Liver (tissue), 9 donors: ENCODE results near the gene PTPRH. TPM values are rescaled to one million over a fixed set of nuclear protein-coding genes. Genes with fewer than 3 reads are reported as not detected.
A peak's percentile ranks its signal among the peaks of the same experiment; 100 is the strongest.

Experiments
- DNase-seq: peaks from one replicate; pipeline ENCODE4 v3.0.0-alpha.2; 2017; ENCODE audit warnings: low spot score
- H3K27ac ChIP-seq, 2 donors: one replicate each; pipeline ENCODE4 v1.7.0; 2013; ENCODE audit warnings: inconsistent platforms in 2 of 2, low read length in 2 of 2, control low read depth in 1 of 2, low read depth in 1 of 2, mild to moderate bottlenecking in 1 of 2
- H3K27me3 ChIP-seq, 4 donors: one replicate each; pipeline versions ENCODE4 v1.6.1 to v1.7.0; 2013; ENCODE audit warnings: low read length in 3 of 4, inconsistent platforms in 1 of 4, mild to moderate bottlenecking in 1 of 4, moderate library complexity in 1 of 4; ENCODE audit not compliant: control insufficient read depth in 4 of 4, insufficient read depth in 4 of 4
- H3K36me3 ChIP-seq, 4 donors: one replicate each; pipeline versions ENCODE4 v1.6.1 to v1.7.0; 2013; ENCODE audit warnings: low read length in 3 of 4, mild to moderate bottlenecking in 3 of 4, low read depth in 1 of 4, moderate library complexity in 1 of 4; ENCODE audit not compliant: control insufficient read depth in 4 of 4, insufficient read depth in 3 of 4
- H3K4me1 ChIP-seq, 4 donors: one replicate each; pipeline versions ENCODE4 v1.6.1 to v1.7.0; 2013; ENCODE audit warnings: low read length in 3 of 4, mild to moderate bottlenecking in 3 of 4, moderate library complexity in 1 of 4; ENCODE audit not compliant: control insufficient read depth in 4 of 4, insufficient read depth in 4 of 4
- H3K4me3 ChIP-seq, 3 donors: one replicate each; pipeline versions ENCODE4 v1.6.1 to v1.7.0; 2013; ENCODE audit warnings: low read length in 3 of 3, control low read depth in 1 of 3, low read depth in 1 of 3, mild to moderate bottlenecking in 1 of 3
- H3K9ac ChIP-seq, 2 donors: one replicate each; pipeline ENCODE4 v1.7.0; 2013; ENCODE audit warnings: low read length in 2 of 2, mild to moderate bottlenecking in 2 of 2, moderate library complexity in 2 of 2, control low read depth in 1 of 2, low read depth in 1 of 2
- H3K9me3 ChIP-seq, 4 donors: one replicate each; pipeline versions ENCODE4 v1.6.1 to v1.7.0; 2013; ENCODE audit warnings: low read length in 3 of 4; ENCODE audit not compliant: control insufficient read depth in 4 of 4
- ATF3 ChIP-seq: IDR thresholded peaks from 2 replicates; pipeline ENCODE4 v1.6.1; 2016; ENCODE audit warnings: antibody characterized with exemption
- CTCF ChIP-seq: fragments of 150-350 bp; IDR thresholded peaks from 2 replicates; pipeline ENCODE4 v1.5.1; 2017; ENCODE audit warnings: improper control_type of control experiment, low read depth, low read length; ENCODE audit not compliant: missing input control
- EGR1 ChIP-seq, 2 donors: IDR thresholded peaks; 2 replicates each; pipeline ENCODE4 v1.6.1; 2016 to 2018; ENCODE audit warnings: antibody characterized with exemption in 2 of 2, low read depth in 2 of 2
- FOXA1 ChIP-seq: IDR thresholded peaks from 2 replicates; pipeline ENCODE4 v1.6.1; 2016; ENCODE audit warnings: antibody characterized with exemption
- FOXA2 ChIP-seq: IDR thresholded peaks from 2 replicates; pipeline ENCODE4 v1.6.1; 2016; ENCODE audit warnings: antibody characterized with exemption
- HNF4A ChIP-seq, 2 donors: conservative IDR thresholded peaks; 2 replicates each; pipeline ENCODE4 v1.6.1; 2016; ENCODE audit warnings: antibody characterized with exemption in 2 of 2, mild to moderate bottlenecking in 2 of 2
- HNF4G ChIP-seq: IDR thresholded peaks from 2 replicates; pipeline ENCODE4 v1.6.1; 2016; ENCODE audit warnings: antibody characterized with exemption
- JUND ChIP-seq, 2 donors: IDR thresholded peaks; 2 replicates each; pipeline ENCODE4 v1.6.1; 2016; ENCODE audit warnings: antibody characterized with exemption in 2 of 2
- MAX ChIP-seq: IDR thresholded peaks from 2 replicates; pipeline ENCODE4 v1.6.1; 2016; ENCODE audit warnings: antibody characterized with exemption
- NR2F2 ChIP-seq: IDR thresholded peaks from 2 replicates; pipeline ENCODE4 v1.6.1; 2016; ENCODE audit warnings: antibody characterized with exemption
- RAD21 ChIP-seq, 2 donors: IDR thresholded peaks; 2 replicates each; pipeline ENCODE4 v1.6.1; 2016; ENCODE audit warnings: antibody characterized with exemption in 2 of 2, mild to moderate bottlenecking in 2 of 2
- REST ChIP-seq: IDR thresholded peaks from 2 replicates; pipeline ENCODE4 v1.6.1; 2016; ENCODE audit warnings: antibody characterized with exemption, mild to moderate bottlenecking
- RXRA ChIP-seq, 2 donors: IDR thresholded peaks; 2 replicates each; pipeline ENCODE4 v1.6.1; 2017 to 2018; ENCODE audit warnings: antibody characterized with exemption in 2 of 2, mild to moderate bottlenecking in 1 of 2
- SP1 ChIP-seq: IDR thresholded peaks from 2 replicates; pipeline ENCODE4 v1.6.1; 2018; ENCODE audit warnings: antibody characterized with exemption, mild to moderate bottlenecking
- TAF1 ChIP-seq: conservative IDR thresholded peaks from 2 replicates; pipeline ENCODE4 v1.6.1; 2016; ENCODE audit warnings: antibody characterized with exemption, mild to moderate bottlenecking
- YY1 ChIP-seq: IDR thresholded peaks from 2 replicates; pipeline ENCODE4 v1.6.1; 2016; ENCODE audit warnings: antibody characterized with exemption, mild to moderate bottlenecking
- ZBTB33 ChIP-seq: IDR thresholded peaks from 2 replicates; pipeline ENCODE4 v1.6.1; 2016; ENCODE audit warnings: antibody characterized with exemption
- WGBS: extraction: QIAGEN DNeasy Blood & Tissue Kit; methylation state at CpG from one replicate; pipeline ENCODE4 v1.1.7; 2013; 5-methylcytosine and 5-hydroxymethylcytosine counted together
- polyA plus RNA-seq, 2 donors: library from polyadenylated mRNA; stranded (reverse) in 1 of 2; unstranded in 1 of 2; fragments of 200-250 nt in 1 of 2; fragments of >200 nt in 1 of 2; fragmentation: Nextera tagmentation in 1 of 2; extraction: Ambion mirVana in 1 of 2; gene quantifications; one replicate each; pipeline versions ENCODE4 v1.2.1 to v1.2.3, GENCODE V29; 2013 to 2015
- total RNA-seq, 2 donors: library from RNA; depleted of rRNA; stranded (reverse); fragments of >200 nt; gene quantifications; one replicate each; pipeline ENCODE4 v1.2.3, GENCODE V29; 2014
- donor health status: healthy.
- donor health status: healthy.
- donor health status: healthy.
- donor health status: healthy.
- donor health status: healthy.

Gene PTPRH
- total and polyA plus RNA-seq, 4 donors = 3.1 to 20.4 (median 11.4) TPM

GRCh38 chr19:55174425-55175116 is 34.7 kb downstream of the PTPRH start:
- peaks cover 3 to 12% (median 10%) of the 10 kb centered on the region in 4 donors for H3K27me3 ChIP-seq
- DNase-seq = no peak
- no peaks in the 10 kb centered on the region for H3K36me3 ChIP-seq
- peaks cover 2 to 8% (median 5%) of the 10 kb centered on the region in 4 donors for H3K4me1 ChIP-seq
- WGBS = 63% methylated on average over 21 of the region's 21 CpGs
- H3K9me3 ChIP-seq = no peaks in the 10 kb centered on the region
- no peak overlapping the region for H3K27ac ChIP-seq
- TF ChIP-seq SP1 = no peak
- no peak for TF ChIP-seq ATF3
- no peak for TF ChIP-seq REST
- TF ChIP-seq ZBTB33 = no peak
- TF ChIP-seq HNF4G = no peak
- TF ChIP-seq HNF4A (conservative IDR thresholded peaks at IDR 0.05) = no peak
- no peak for TF ChIP-seq RAD21 (IDR thresholded peaks at IDR 0.05)
- H3K9ac ChIP-seq = no peak overlapping the region
- no peak overlapping the region for H3K4me3 ChIP-seq

GRCh38 chr19:55173714-55174409 is 35.4 kb downstream of the PTPRH start:
- Histone ChIP-seq H3K27me3 (peaks cover 3 to 15% (median 10%) of the 10 kb centered on the region in 4 donors), H3K4me3 (peak overlapping the region in 1 of 3 donors; percentile 22), H3K36me3 (no peaks in the 10 kb centered on the region), H3K27ac (no peak overlapping the region), H3K9ac (no peak overlapping the region), H3K4me1 (peaks cover 0 to 2% (median under 1%) of the 10 kb centered on the region in 4 donors), H3K9me3 (no peaks in the 10 kb centered on the region)
- TF ChIP-seq SP1 (no peak), NR2F2 (no peak), RAD21 (IDR thresholded peaks at IDR 0.05) (no peak), HNF4A (conservative IDR thresholded peaks at IDR 0.05) (no peak), RXRA (IDR thresholded peaks at IDR 0.05) (no peak), ATF3 (no peak), JUND (IDR thresholded peaks at IDR 0.05) (no peak), TAF1 (no peak), REST (no peak), MAX (no peak), FOXA1 (no peak), EGR1 (IDR thresholded peaks at IDR 0.05; ENCODE audit: low read depth in 2 of 2) (no peak), YY1 (no peak), FOXA2 (no peak), CTCF (no peak)
- DNase-seq = peak; percentile 64
- 2% methylated on average over 37 of the region's 37 CpGs for WGBS
